NT2/D1 (cell line): ENCODE measurements around the gene BCHE.

ENCODE experiments used
- DNase-seq: peaks from one replicate; pipeline ENCODE4 v3.0.0-alpha.2; 2011; ENCODE audit warnings: low read depth, low spot score
- H3K27me3 ChIP-seq: 2 replicates; pipeline ENCODE4 v1.6.0; 2011; ENCODE audit warnings: mild to moderate bottlenecking; ENCODE audit not compliant: insufficient read length, insufficient read depth
- H3K36me3 ChIP-seq: 2 replicates; pipeline ENCODE4 v1.6.1; 2011; ENCODE audit warnings: mild to moderate bottlenecking, low read length, mixed read lengths; ENCODE audit not compliant: insufficient read depth, insufficient read length
- H3K4me1 ChIP-seq: 2 replicates; pipeline ENCODE4 v1.5.1; 2011; ENCODE audit not compliant: insufficient read depth, insufficient read length
- H3K4me3 ChIP-seq: 2 replicates; pipeline ENCODE4 v1.5.1; 2011; ENCODE audit warnings: low read depth; ENCODE audit not compliant: insufficient read length
- H3K9ac ChIP-seq: 2 replicates; pipeline ENCODE4 v1.6.0; 2011; ENCODE audit warnings: low read depth; ENCODE audit not compliant: insufficient read length
- H3K9me3 ChIP-seq: 2 replicates; pipeline ENCODE4 v1.5.1; 2011; ENCODE audit warnings: mild to moderate bottlenecking, low read length; ENCODE audit not compliant: insufficient read depth
- SUZ12 ChIP-seq: IDR thresholded peaks from 2 replicates; pipeline ENCODE4 v1.6.1; 2011; ENCODE audit not compliant: insufficient read length, insufficient read depth; ENCODE audit errors: extremely low read depth
- YY1 ChIP-seq: IDR thresholded peaks from 2 replicates; pipeline ENCODE4 v1.6.1; 2011; ENCODE audit not compliant: insufficient read length, insufficient read depth
- ZNF274 ChIP-seq: IDR thresholded peaks from 2 replicates; pipeline ENCODE4 v1.6.1; 2011; ENCODE audit warnings: mild to moderate bottlenecking, low read depth, low read length

Gene BCHE

DNA sequence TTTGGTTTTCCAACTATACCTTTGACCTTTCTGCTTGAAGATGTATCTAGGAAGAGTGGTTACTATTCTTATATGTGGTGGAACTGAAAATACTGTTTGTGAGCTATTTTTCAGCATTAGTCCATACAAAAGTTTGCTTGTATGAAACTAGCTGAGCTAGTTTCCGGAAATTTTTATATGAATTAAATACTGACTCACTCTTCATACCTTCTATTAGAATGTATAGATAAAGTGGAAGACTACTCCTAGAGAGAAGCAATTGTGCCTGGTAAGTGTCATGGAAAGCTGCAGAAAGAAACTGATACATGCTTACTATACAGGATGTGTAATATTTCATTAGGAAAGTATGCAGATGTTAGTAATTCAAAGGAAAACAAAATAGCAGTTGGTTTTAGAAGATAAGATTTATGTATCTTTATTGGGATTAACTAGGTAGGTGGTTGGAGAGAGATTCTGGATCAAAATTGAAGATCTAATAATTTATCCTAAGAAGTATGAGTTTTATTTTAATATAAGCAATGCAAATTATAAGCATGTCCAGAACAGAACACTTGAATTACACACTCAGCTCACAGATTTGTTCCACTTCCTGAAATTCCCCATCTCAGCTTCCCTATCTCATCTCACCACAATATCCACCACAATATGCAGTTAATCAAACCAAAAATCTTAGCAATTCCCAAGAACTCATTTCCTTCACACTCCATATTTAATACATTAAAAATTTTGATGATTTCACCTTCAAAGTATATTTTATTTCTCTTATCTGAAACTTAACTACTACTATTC is 82.8 kb downstream of the BCHE start:
- no peak overlapping the region for H3K4me3 ChIP-seq
- H3K36me3 ChIP-seq: no peaks in the 10 kb centered on the region
- no peaks in the 10 kb centered on the region for H3K27me3 ChIP-seq
- TF ChIP-seq SUZ12 (no peak), ZNF274 (no peak), YY1 (no peak)
- no peaks in the 10 kb centered on the region for H3K9me3 ChIP-seq
- no peaks in the 10 kb centered on the region for H3K4me1 ChIP-seq
- DNase-seq: no peak
- no peak overlapping the region for H3K9ac ChIP-seq

DNA sequence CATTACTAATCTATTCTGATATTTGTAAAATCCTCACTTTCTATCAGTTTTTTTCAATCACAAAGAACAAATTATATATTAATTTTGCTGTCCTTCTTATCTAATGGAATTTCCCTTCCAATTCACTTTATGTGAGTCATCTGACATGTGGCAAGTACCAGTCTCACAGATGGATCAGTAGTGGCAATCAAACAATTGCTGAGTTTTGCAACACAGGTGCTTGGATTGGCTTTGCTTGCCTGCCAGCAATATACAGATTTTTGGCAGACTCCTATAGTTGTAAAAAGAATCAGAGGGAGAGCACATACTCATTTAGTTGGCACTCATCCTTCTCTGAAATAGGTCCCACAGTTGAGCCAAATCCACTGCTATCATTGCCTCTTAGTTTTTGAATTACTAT is 83.7 kb downstream of the BCHE start:
- no peak overlapping the region for H3K9ac ChIP-seq
- H3K36me3 ChIP-seq: no peaks in the 10 kb centered on the region
- H3K4me3 ChIP-seq: no peak overlapping the region
- H3K4me1 ChIP-seq: no peaks in the 10 kb centered on the region
- no peaks in the 10 kb centered on the region for H3K9me3 ChIP-seq
- TF ChIP-seq ZNF274 (no peak), YY1 (no peak), SUZ12 (no peak)
- no peaks in the 10 kb centered on the region for H3K27me3 ChIP-seq
- no peak for DNase-seq

DNA sequence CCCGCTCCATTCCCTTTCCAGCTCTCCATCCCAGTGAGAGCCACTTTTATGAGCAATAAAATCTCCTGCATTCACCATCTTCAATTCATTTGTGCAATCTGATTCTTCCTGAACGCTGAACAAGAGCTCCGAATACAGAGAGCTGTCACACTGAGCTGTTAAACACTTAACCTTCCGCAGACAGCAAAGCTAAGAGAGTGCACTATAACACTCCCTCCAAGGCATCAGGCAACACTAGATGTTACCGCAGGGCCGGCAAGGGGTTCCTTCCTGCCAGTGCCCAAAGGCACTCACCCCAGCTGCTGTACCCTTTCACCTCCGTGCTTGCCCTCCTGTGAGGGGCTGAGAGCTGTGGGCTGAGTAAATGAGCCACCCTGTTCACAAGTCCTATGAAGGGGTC is 85.6 kb downstream of the BCHE start:
- Histone ChIP-seq H3K36me3 (no peaks in the 10 kb centered on the region), H3K27me3 (no peaks in the 10 kb centered on the region), H3K9me3 (no peaks in the 10 kb centered on the region), H3K9ac (no peak overlapping the region), H3K4me3 (no peak overlapping the region), H3K4me1 (no peaks in the 10 kb centered on the region)
- TF ChIP-seq SUZ12 (no peak), ZNF274 (no peak), YY1 (no peak)
- DNase-seq: no peak

DNA sequence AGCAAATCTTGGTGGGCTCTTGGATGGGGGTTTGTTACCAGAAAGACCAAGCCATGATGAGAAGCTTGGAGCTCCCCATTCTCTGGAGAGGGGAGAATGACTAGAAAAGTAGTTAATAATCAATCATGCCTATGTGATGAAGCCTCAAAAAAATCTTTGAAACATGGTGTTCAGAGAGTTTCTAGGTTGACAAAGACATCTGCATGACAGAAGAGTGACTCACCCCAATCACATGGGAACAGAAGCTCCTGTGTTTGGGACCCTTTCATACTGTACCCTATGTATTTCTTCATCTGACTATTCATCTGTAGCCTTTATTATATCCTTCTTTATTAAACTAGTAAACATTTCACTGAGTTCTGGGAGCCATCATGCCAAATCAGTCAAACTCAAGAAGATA is 87.4 kb downstream of the BCHE start:
- no peak for DNase-seq
- TF ChIP-seq YY1 (no peak), ZNF274 (no peak), SUZ12 (no peak)
- H3K4me1 ChIP-seq: no peaks in the 10 kb centered on the region

DNA sequence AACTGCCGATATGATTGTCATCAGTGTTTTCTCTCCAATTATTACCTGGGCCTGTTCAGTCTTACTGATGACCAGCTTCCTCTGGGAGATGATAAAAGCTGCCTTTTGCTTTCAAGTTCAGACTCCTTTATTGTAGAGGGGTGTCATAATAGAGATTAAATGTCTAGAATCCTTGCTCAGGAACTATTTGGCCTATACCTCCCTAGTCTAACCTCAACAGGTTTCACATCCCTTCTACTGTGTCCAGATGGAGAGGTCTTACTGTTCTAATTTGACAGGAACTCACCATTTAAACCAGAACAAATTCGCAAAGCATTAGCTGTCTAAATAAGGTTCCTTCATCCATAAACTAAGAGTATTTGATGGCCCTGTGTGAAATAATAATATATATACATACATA is 88.0 kb downstream of the BCHE start:
- Histone ChIP-seq H3K9me3 (no peaks in the 10 kb centered on the region), H3K9ac (no peak overlapping the region), H3K36me3 (no peaks in the 10 kb centered on the region), H3K27me3 (no peaks in the 10 kb centered on the region), H3K4me3 (no peak overlapping the region), H3K4me1 (no peaks in the 10 kb centered on the region)
- no peak for DNase-seq
- TF ChIP-seq SUZ12: no peak

More for the DNA sequence above, 87.4 kb downstream of the BCHE start:
- Histone ChIP-seq H3K36me3 (no peaks in the 10 kb centered on the region), H3K9me3 (no peaks in the 10 kb centered on the region), H3K9ac (no peak overlapping the region), H3K27me3 (no peaks in the 10 kb centered on the region), H3K4me3 (no peak overlapping the region)

DNA sequence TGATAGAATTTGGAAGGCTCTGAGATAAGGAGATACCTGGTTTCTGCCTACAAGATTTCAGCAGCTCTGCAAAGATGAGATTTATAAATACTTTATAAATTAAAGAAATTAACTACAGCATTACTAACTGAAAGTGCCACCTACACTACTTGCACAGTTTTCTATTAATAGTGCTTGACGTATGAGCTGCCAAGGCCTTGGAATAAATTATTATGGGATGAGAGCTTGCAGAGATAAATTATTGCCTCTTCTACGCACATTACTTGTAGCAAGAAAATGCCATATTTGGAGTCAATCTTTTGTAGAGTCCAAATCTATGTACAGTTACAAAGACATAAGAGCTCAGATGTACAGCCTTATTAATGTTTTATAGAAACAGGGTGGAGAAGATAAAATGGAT is 89.1 kb downstream of the BCHE start:
- no peaks in the 10 kb centered on the region for H3K27me3 ChIP-seq
- TF ChIP-seq ZNF274 (no peak), SUZ12 (no peak), YY1 (no peak)

DNA sequence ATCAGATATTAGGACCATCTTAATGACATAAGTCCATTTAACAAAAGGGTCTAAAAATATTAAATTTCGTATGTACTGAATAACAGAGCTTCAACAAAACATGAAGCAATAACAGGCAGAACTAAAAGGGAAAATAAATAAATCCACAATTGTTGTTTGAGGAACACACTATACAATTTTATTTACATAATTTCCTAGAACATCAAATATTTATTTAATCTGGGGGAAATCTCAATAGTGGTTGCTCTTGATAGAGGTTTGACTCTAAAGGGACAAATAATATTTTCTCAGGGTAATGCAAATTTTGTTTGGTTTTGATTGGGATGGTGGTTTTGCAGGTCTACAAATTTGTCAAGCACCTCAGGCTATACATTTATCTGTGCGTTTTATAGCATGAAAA is 90.3 kb downstream of the BCHE start:
- no peak overlapping the region for H3K4me3 ChIP-seq
- no peaks in the 10 kb centered on the region for H3K4me1 ChIP-seq
- no peaks in the 10 kb centered on the region for H3K36me3 ChIP-seq
- H3K9ac ChIP-seq: no peak overlapping the region
- no peak for DNase-seq
- no peaks in the 10 kb centered on the region for H3K27me3 ChIP-seq
- no peak for TF ChIP-seq ZNF274
- TF ChIP-seq SUZ12: no peak
- TF ChIP-seq YY1: no peak
- H3K9me3 ChIP-seq: no peaks in the 10 kb centered on the region

More for the DNA sequence above, 89.1 kb downstream of the BCHE start:
- H3K36me3 ChIP-seq: no peaks in the 10 kb centered on the region
- H3K4me3 ChIP-seq: no peak overlapping the region
- H3K9ac ChIP-seq: no peak overlapping the region
- no peaks in the 10 kb centered on the region for H3K4me1 ChIP-seq
- H3K9me3 ChIP-seq: no peaks in the 10 kb centered on the region
- no peak for DNase-seq
